Activated CD4-positive, alpha-beta memory T cell treated with anti-CD3 and anti-CD28 coated beads, Interleukin-2, amount 10 ng/mL, durations not matched to agents 7 days and 5 days (primary cell): ENCODE measurements around the gene RASAL1. TPM values are rescaled to one million over a fixed set of nuclear protein-coding genes. Genes with fewer than 3 reads are reported as not detected.

Experiments
- CTCF ChIA-PET: fragments of 350-600 bp; sonication (Branson Sonifier 250); formaldehyde crosslinking; loops from one replicate; lab custom pipeline; 2021; ENCODE audit warnings: antibody characterized with exemption, inconsistent platforms; lab: Charles Lee
- POLR2A ChIA-PET: fragments of 350-600 bp; sonication (Branson Sonifier 250); formaldehyde crosslinking; loops from one replicate; lab custom pipeline; 2021; ENCODE audit warnings: antibody characterized with exemption; lab: Charles Lee
- DNase-seq: peaks from one replicate; pipeline ENCODE4 v3.0.0-alpha.2; 2020
- H3K27ac Mint-ChIP-seq: one replicate; pipeline ENCODE4 v1.8.0; 2021; ENCODE audit warnings: mild to moderate bottlenecking, mixed read lengths
- H3K27me3 Mint-ChIP-seq: one replicate; pipeline ENCODE4 v1.8.0; 2021; ENCODE audit warnings: mixed read lengths
- H3K36me3 Mint-ChIP-seq: one replicate; pipeline ENCODE4 v1.8.0; 2021; ENCODE audit warnings: low read depth, mixed read lengths
- H3K4me1 Mint-ChIP-seq: one replicate; pipeline ENCODE4 v1.8.0; 2021; ENCODE audit warnings: mixed read lengths
- H3K4me3 Mint-ChIP-seq: one replicate; pipeline ENCODE4 v1.8.0; 2021; ENCODE audit warnings: mild to moderate bottlenecking, mixed read lengths
- H3K9me3 Mint-ChIP-seq: one replicate; pipeline ENCODE4 v1.8.0; 2021; ENCODE audit warnings: mixed read lengths
- total RNA-seq, 2 experiments: library from RNA; stranded (reverse); gene quantifications; one replicate each; pipeline ENCODE4 v1.2.3, GENCODE V29; 2021

Gene RASAL1
- total RNA-seq, 2 experiments from 2014 or later, result 0.10 to 0.35 TPM

DNA sequence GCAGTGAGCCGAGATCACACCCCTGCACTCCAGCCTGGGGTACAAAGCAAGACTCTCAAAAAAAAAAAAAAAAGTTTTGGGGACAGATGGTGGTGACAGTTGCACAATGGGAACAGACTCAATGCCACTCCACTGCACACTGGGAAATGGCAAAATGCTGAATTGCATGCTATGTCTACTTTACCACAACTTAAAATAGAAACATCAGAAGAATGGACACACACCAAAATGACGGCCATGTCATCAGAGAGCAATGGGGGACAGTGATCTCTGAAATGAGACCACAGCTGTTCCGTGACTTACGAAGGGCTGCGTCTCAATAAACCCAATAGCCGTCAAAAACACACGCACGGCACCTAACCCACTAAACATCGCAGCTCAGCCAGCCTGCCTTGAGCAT is 36.0 kb upstream of the RASAL1 start:
- no peak for DNase-seq
- CTCF ChIA-PET, result interaction anchor here (1.0 to 4.6 kb wide), 5 partner anchors 18 to 126 kb away, joined by 3 to 46 read pairs (median 4); no protein-coding TSS in a partner anchor
- Mint-ChIP-seq H3K4me3 (no peak overlapping the region), H3K36me3 (peaks cover 54% of the 10 kb centered on the region), H3K27me3 (no peaks in the 10 kb centered on the region), H3K9me3 (no peaks in the 10 kb centered on the region), H3K27ac (no peak overlapping the region), H3K4me1 (peaks cover 2% of the 10 kb centered on the region)
- POLR2A ChIA-PET, result interaction anchor here (0.6 kb wide), 1 partner anchor 20 kb away, joined by 3 read pairs; no protein-coding TSS in a partner anchor

DNA sequence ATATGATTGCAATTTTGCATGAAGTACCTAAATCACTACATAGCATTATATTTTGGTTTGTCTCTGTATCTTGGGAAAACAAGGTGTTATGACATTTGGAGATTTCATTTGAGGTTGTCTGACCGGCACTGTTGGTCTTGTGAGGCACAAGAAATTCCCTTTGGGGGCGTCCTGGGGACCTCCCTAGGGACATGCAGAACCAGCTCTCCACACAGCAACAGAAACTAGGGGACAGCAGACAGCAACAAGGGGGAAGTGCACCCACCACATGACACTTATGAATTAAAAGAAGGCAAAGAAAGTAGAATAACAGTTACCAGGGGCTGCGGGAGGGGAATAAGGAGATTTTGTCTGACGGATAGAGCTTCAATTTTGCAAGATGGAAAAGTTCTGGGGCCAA is 35.4 kb upstream of the RASAL1 start:
- H3K27ac Mint-ChIP-seq, result no peak overlapping the region
- H3K4me3 Mint-ChIP-seq, result no peak overlapping the region
- POLR2A ChIA-PET, result no interaction called here
- CTCF ChIA-PET, result interaction anchor here (1.0 to 4.6 kb wide), 5 partner anchors 9 to 126 kb away, joined by 3 to 46 read pairs (median 4); no protein-coding TSS in a partner anchor
- H3K27me3 Mint-ChIP-seq, result no peaks in the 10 kb centered on the region
- no peak for DNase-seq
- H3K9me3 Mint-ChIP-seq, result no peaks in the 10 kb centered on the region
- H3K36me3 Mint-ChIP-seq, result peaks cover 54% of the 10 kb centered on the region
- H3K4me1 Mint-ChIP-seq, result peaks cover 2% of the 10 kb centered on the region

DNA sequence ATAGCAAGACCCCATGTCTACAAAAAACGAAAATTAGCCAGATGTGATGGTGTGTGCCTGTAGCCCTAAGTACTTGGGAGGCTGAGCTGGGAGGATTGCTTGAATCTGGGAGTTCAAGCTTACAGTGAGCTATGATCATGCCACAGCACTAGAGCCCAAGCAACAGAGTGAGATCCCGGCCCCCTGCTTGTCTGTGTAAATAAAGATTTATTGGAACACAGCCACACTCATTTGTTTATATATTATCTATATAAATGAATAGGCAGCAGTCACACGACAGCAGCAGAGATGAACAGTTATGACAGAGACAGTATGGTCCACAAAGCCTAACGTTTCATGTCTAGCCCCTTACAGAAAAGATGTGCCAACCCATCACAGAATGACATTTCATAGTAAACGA is 34.9 kb upstream of the RASAL1 start:
- CTCF ChIA-PET, result interaction anchor here (1.0 to 4.6 kb wide), 4 partner anchors 10 to 121 kb away, joined by 3 to 46 read pairs (median 4); no protein-coding TSS in a partner anchor
- POLR2A ChIA-PET, result no interaction called here
- peaks cover 55% of the 10 kb centered on the region for H3K36me3 Mint-ChIP-seq
- H3K27ac Mint-ChIP-seq, result no peak overlapping the region
- no peak overlapping the region for H3K4me3 Mint-ChIP-seq
- H3K4me1 Mint-ChIP-seq, result peaks cover 2% of the 10 kb centered on the region
- no peaks in the 10 kb centered on the region for H3K27me3 Mint-ChIP-seq
- no peak for DNase-seq
- no peaks in the 10 kb centered on the region for H3K9me3 Mint-ChIP-seq

DNA sequence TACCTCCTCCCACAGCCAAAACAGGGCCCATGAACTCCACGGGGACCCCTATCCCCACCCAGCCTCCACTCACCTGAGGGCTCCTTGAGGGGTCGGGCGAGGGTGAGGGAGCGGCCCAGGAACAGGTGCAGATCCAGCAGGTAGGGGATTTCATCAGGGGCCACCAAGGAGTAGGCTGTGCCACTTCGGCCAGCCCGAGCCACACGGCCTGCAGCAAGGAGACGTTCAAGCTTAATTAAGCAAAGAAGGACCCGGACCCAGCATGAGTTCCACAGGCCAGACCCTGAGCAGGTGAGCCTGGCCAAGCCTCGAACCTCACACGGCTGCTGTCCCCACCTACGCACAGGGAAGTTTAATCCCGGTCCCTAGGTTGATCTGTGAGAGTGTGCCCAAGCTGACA is 34.1 kb upstream of the RASAL1 start:
- DNase-seq, result no peak
- Mint-ChIP-seq H3K27me3 (no peaks in the 10 kb centered on the region), H3K36me3 (peaks cover 55% of the 10 kb centered on the region), H3K4me1 (peaks cover 2% of the 10 kb centered on the region), H3K4me3 (no peak overlapping the region), H3K27ac (no peak overlapping the region), H3K9me3 (no peaks in the 10 kb centered on the region)
- ChIA-PET POLR2A (no interaction called here), CTCF (no interaction called here)

DNA sequence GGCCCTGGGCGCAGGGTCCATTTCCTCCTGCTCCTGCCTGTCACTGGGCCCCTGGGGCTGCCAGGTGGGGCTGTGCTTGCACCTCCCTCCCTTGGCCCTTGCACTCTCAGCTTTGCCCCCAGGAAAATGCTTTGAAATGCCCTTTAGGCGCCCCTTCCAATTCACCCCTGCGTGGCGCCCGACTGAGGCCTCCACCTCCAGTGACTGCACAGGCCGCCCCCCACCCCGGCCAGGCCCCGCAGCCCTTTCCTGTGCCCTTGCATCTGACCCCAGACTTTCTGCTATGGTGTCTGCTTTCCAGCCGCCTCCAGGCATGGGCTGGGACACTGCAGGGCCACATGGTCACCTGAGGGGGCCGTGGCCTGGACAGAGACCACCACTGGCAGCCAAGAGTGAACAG is 32.3 kb upstream of the RASAL1 start:
- Mint-ChIP-seq H3K36me3 (peaks cover 54% of the 10 kb centered on the region), H3K27me3 (no peaks in the 10 kb centered on the region), H3K4me1 (no peaks in the 10 kb centered on the region), H3K27ac (no peak overlapping the region), H3K9me3 (no peaks in the 10 kb centered on the region), H3K4me3 (no peak overlapping the region)
- ChIA-PET CTCF (no interaction called here), POLR2A (interaction anchor here (0.5 kb wide), 1 partner anchor 759 kb away, joined by 3 read pairs; no protein-coding TSS in a partner anchor)
- no peak for DNase-seq

DNA sequence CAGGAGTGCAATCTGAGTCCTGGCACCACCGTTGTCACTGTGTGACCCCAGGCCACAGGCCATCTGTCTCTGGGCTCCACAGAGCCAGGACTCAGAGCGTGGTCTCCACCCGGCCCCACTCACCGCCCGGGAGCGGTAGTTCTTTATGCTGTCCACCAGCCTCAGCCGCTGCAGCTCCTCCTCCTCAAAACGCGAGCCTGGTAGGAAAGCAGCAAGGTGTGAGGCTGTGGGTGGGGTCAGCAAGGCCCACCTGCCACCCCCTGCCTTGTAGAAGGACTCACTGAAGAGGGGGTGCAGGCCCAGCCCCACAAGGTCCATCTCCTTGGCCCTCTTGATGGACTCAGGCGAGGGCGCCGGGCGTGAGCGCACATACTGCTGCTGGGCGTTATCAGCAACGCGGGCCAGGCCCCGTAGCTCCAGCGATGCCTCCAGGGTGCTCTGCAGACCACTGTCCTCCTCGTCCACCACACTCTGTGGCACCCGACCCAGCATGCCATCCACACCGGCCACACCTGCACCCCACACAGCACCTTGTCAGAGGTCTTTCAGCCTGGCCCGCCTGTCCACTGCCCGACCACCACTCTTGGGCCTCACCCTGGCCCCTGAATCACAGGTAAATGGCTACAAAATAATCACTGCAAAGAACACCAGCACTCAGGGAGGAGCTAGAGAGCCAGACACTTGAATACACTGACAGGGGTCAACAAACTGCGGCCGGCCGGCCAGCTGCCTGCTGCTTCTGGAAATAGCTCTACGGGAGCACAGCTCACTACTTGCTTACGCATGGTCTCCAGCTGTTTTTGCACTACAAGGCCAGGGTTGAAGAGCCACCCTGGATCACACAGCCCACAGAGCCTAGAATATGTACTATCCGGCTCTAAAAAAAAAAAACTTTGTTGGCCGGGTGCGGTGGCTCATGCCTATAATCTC is 30.2 kb upstream of the RASAL1 start:
- H3K4me3 Mint-ChIP-seq, result no peak overlapping the region
- no peaks in the 10 kb centered on the region for H3K9me3 Mint-ChIP-seq
- CTCF ChIA-PET, result interaction anchor here (1.1 to 1.2 kb wide), 2 partner anchors 8 to 11 kb away, joined by 4 to 6 read pairs; no protein-coding TSS in a partner anchor
- no peaks in the 10 kb centered on the region for H3K27me3 Mint-ChIP-seq
- H3K36me3 Mint-ChIP-seq, result peaks cover 50% of the 10 kb centered on the region
- no peaks in the 10 kb centered on the region for H3K4me1 Mint-ChIP-seq
- no peak for DNase-seq
- no peak overlapping the region for H3K27ac Mint-ChIP-seq
- POLR2A ChIA-PET, result interaction anchor here (1.1 kb wide), 1 partner anchor 43 kb away, joined by 3 read pairs; no protein-coding TSS in a partner anchor

DNA sequence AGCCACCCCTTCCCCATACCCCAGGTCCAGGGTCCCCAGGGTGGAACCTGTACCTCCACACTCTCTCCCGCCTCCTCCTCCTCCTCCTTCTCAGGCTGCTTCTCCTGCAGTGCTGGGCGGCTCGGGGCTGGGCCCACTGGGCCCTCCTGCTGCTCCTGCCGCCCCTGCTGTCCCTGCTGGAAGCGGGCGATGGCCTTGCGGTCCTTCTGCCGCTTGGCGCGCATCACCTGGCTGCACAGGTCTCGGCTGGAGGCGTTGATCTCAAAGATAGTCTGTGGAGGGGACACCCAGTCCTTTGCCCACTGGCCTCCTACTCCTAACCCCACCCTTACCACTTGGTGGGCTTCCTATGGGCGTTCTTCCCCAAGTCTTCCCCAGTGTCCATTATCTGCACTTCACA is 28.5 kb upstream of the RASAL1 start:
- Mint-ChIP-seq H3K27ac (no peak overlapping the region), H3K9me3 (no peaks in the 10 kb centered on the region), H3K4me3 (no peak overlapping the region), H3K36me3 (peaks cover 53% of the 10 kb centered on the region), H3K4me1 (no peaks in the 10 kb centered on the region), H3K27me3 (no peaks in the 10 kb centered on the region)
- no peak for DNase-seq
- ChIA-PET POLR2A (no interaction called here), CTCF (no interaction called here)

DNA sequence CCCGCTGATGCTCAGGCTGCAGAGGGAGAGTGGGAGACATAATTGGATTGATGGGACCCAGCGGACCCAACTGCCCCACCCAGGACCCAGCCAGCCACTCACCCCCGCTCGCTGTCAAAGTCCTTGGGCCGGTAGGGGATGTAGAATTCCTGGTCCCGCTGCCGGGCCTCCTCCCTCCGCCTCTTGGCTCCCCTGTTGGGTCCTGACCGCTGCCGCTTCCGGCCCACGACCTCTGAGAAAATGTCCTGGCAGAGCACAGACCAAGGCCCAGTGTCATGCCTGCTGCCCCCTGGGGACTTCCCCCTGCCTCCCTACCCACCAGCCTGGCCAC is 27.4 kb upstream of the RASAL1 start:
- DNase-seq, result no peak
- Mint-ChIP-seq H3K9me3 (no peaks in the 10 kb centered on the region), H3K4me3 (no peak overlapping the region), H3K27ac (no peak overlapping the region), H3K4me1 (no peaks in the 10 kb centered on the region), H3K27me3 (no peaks in the 10 kb centered on the region), H3K36me3 (peaks cover 53% of the 10 kb centered on the region)
- POLR2A ChIA-PET, result no interaction called here
- CTCF ChIA-PET, result interaction anchor here (0.8 kb wide), 1 partner anchor 12 kb away, joined by 5 read pairs; no protein-coding TSS in a partner anchor

DNA sequence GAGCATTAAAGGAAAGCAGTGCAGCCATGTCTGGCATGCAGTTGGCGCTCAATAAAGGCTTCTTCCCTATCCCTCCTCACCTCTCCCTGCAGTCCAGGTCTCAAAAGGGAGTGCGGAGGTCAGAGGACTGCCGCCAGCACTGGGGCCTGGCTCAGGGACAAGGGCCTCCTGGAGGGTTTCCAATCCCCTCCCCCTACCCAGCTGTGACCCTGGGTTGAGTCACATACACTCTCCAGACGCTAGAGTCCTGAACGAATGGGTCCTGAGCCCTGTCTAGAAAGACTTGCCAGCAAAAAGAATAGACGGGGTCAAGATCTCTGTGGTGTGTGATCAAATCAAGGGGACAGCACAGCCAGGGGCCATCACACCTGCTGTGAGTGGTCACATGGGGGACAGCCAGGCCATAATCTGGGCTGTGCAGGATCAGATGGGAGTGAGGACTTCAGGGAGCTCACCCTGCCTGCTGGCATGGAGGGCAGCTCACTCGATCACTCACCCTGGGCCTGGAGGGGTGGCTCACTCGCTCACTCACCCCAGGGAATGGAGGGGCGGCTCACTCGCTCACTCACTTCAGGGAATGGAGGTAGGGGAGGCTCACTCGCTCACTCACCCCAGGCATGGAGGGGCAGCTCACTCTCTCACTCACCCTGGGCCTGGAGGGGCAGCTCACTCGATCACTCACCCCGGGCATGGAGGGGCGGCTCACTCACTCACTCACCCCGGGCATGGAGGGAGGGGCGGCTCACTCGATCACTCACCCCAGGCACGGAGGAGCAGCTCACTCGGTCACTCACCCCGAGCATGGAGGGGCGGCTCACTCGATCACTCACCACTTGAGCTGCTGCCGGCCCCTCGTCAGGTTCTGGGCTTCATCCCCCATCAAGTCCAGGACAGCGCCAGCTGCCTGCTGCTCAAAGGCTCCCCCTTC is 26.8 kb upstream of the RASAL1 start:
- CTCF ChIA-PET, result interaction anchor here (0.8 kb wide), 1 partner anchor 13 kb away, joined by 5 read pairs; no protein-coding TSS in a partner anchor
- Mint-ChIP-seq H3K4me1 (no peaks in the 10 kb centered on the region), H3K27me3 (no peaks in the 10 kb centered on the region), H3K4me3 (no peak overlapping the region), H3K36me3 (peaks cover 58% of the 10 kb centered on the region), H3K27ac (no peak overlapping the region), H3K9me3 (no peaks in the 10 kb centered on the region)
- no peak for DNase-seq
- POLR2A ChIA-PET, result interaction anchor here (0.6 kb wide), 1 partner anchor 133 kb away, joined by 3 read pairs; no protein-coding TSS in a partner anchor

DNA sequence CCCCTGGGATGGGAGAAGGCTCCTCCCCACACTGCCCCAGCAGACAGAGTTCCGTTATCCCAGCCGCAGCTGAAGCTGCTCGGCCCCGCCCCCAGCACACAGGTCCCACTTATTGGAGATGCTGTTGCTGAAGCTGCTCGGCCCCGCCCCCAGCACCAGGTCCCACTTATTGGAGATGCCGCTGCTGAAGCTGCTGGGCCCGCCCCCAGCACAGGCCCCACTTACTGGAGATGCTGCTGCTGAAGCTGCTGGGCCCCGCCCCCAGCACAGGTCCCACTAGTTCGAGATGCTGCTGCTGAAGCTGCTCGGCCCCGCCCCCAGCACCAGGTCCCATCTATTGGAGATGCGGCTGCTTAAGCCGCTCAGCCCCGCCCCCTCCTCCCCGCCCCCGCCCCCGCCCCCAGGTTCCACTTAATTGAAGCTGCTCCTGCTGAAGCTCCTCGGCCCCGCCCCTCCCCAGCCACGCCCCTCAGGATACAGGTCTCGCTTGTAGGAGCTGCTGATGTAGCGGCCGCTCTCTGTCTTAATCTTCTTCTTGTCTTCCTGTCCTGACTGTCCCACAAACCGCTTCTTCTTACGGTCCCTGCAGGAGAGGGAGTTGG is 26.0 kb upstream of the RASAL1 start:
- ChIA-PET POLR2A (interaction anchor here (0.6 kb wide), 1 partner anchor 134 kb away, joined by 3 read pairs; no protein-coding TSS in a partner anchor), CTCF (no interaction called here)
- no peak overlapping the region for H3K4me3 Mint-ChIP-seq
- H3K9me3 Mint-ChIP-seq, result no peaks in the 10 kb centered on the region
- no peaks in the 10 kb centered on the region for H3K27me3 Mint-ChIP-seq
- H3K4me1 Mint-ChIP-seq, result no peaks in the 10 kb centered on the region
- no peak overlapping the region for H3K27ac Mint-ChIP-seq
- peaks cover 55% of the 10 kb centered on the region for H3K36me3 Mint-ChIP-seq
- DNase-seq, result no peak

DNA sequence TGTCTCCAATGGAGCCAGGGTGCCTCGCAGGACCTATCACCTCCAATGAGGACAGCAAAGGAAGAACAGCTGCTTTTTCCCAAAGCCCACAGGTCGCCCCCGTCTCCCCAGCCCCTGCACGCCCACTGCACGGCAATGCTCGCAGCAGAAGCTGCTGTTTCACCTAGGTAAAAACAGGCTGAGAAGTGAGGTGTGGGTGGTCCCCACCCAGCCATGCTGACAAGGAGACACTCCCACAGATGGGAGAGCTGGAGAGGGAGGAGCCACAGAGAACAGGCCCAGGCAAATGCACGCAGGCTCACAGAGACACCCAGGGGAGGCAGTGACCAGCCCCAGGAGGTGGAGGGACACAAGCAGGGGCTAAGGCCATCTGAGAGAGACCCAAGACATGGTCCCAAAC is 24.4 kb upstream of the RASAL1 start:
- H3K9me3 Mint-ChIP-seq, result no peaks in the 10 kb centered on the region
- no peaks in the 10 kb centered on the region for H3K27me3 Mint-ChIP-seq
- peaks cover 44% of the 10 kb centered on the region for H3K36me3 Mint-ChIP-seq
- H3K27ac Mint-ChIP-seq, result no peak overlapping the region
- H3K4me1 Mint-ChIP-seq, result no peaks in the 10 kb centered on the region
- ChIA-PET CTCF (no interaction called here), POLR2A (no interaction called here)
- no peak for DNase-seq
- no peak overlapping the region for H3K4me3 Mint-ChIP-seq

DNA sequence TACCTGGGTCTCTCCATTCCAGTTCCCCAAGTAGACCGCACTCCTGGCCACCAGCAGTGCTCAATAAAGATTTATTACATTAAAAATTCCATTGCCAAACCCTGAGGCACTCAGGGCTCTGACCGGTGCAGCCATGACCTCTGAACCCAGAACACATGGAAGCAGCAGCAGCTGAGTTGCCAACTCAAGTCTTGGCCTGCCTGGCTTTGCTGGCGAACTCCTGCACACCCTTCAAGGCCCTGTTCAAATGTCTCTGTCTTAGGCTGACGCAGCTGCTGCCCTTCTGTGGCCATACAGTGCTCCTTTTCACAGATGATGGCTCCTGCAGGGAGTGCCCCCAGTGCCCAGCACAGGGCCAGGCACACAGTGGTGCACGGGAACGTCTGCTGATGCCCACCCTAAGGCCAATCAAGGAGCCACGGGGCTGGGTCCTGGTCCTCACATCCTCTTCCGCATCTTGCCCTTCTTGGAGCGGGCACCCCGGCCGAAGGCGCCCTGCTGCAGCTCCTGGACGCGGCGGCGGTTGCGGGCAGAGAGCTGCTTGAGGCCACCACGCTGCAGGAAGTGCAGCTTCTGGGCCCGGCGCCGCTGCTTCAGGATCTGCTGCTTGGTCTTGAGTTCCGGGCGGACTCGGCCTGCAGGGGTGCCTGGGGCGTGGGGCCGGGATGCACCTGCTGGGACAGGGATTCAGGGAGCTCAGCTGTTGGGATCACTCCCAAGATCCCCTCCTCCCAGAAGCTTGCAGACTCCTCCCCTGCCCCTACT is 23.1 kb upstream of the RASAL1 start:
- peaks cover 6% of the 10 kb centered on the region for H3K27me3 Mint-ChIP-seq
- H3K4me3 Mint-ChIP-seq, result no peak overlapping the region
- no peaks in the 10 kb centered on the region for H3K9me3 Mint-ChIP-seq
- CTCF ChIA-PET, result no interaction called here
- POLR2A ChIA-PET, result no interaction called here
- no peak overlapping the region for H3K27ac Mint-ChIP-seq
- no peak for DNase-seq
- peaks cover 41% of the 10 kb centered on the region for H3K36me3 Mint-ChIP-seq
- peaks cover 6% of the 10 kb centered on the region for H3K4me1 Mint-ChIP-seq
